Measurements from ENCODE around the gene CTTNBP2NL.

The CTTNBP2NL gene

DNA sequence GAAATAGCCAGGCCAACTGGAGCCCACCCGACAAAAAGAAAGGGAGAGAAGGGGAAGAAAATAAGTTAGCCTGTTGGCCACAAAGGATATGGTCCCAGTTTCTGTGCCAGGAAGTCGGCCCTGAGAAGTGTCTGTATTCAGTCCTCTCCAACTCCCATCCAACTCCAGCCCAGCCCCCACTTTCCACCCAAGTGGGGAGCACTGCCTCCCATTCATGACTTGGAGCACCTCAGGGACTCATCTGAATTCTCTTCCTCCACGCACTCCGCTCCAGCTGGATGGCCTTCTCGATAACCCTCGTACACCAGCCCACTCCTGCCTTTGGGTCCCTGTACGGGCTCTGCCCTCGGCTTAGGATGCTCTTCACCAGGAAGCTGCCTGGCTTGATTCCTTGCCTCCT is 110.7 kb downstream of the CTTNBP2NL start:
- DNase-seq (ENCODE audit: low read depth in 2 of 2): no peak

- DNase-seq (ENCODE audit: low read depth in 2 of 2): no peak
These were observed 111.3 kb downstream of the CTTNBP2NL start for GRCh38 chr1:112507336-112507735.

GRCh38 chr1:112507921-112508277 is 111.9 kb downstream of the CTTNBP2NL start:
- DNase-seq (ENCODE audit: low read depth in 2 of 2): no peak

- DNase-seq (ENCODE audit: low read depth in 2 of 2): no peak
These were observed 112.4 kb downstream of the CTTNBP2NL start, which contains the start of gene WNT2B for GRCh38 chr1:112508278-112509004. Gene WNT2B (plus strand): TSS chr1:112508965. CDS start chr1:112509263, 298 bp downstream.

DNA sequence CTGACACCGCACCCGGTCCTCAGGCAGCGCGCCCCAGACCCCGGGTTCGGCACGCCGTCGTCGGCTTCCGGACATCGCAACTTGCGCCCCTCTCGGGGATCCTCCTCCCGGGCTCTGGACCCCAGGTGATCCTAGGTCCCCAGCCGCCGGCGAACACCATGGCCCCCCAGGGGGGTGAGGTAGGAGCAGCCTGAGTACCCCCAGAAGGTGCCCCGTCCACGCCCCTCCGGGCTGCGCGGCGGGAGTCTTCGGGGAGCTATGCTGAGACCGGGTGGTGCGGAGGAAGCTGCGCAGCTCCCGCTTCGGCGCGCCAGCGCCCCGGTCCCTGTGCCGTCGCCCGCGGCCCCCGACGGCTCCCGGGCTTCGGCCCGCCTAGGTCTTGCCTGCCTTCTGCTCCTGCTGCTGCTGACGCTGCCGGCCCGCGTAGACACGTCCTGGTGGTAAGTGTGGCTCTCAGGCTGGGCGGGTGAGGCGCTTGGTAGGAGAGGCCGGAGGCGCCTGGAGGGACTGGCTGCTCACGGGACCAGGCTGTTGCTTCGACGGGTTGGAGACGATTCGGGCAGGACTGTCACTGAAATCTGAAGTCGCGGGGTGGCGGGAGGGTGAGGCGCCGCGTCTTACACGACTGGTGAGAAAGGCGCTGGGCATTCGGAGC is 113.1 kb downstream of the CTTNBP2NL start:
- no peak for DNase-seq (ENCODE audit: low read depth in 2 of 2)

DNA sequence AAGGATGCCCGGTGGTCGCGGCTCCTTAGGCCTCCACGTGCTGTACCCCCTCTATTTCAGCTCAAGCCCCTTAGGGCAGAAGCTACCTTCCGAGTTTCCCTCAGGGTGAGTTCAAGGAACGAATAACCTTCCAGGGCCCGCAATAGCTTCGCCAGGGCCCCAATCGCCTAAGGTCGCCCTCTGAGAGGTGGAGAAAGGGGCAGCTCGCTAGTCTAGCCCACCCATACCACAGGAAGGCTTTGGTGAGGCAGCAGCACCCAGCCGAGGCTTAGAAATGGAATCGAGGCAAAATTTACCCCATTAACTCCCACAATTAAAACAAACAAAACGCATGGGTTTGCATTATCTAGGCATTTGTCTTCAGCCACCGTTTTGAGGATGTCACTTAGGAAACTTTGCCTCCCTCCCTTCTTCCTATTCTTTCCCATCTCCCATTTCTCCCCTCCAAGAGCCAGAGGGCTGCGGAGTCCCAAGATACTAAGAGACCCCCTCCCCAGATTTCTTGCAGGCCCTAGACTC is 113.7 kb downstream of the CTTNBP2NL start:
- no peak for DNase-seq (ENCODE audit: low read depth in 2 of 2)

DNA sequence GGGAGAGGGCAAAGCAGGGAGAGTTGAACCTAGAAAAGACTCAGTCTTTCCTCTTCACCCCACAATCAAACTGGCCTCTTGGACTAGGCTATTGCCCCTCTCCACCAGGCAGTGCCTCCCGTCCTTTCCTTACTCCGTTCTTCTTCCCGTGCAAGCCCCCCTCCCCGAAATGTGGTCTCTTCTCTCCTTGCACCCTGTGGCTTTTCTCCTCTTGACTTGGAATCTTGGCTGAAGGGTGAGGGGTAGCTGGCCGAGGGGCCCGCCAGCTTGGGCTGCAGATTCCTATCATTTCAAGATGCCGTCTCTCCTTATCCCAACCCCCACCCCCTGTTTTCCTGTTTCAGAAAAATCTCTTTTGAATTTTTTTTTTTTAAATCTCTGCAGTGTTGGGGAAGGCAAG is 114.3 kb downstream of the CTTNBP2NL start:
- no peak for DNase-seq (ENCODE audit: low read depth in 2 of 2)

Measured in stimulated activated CD4-positive, alpha-beta T cell treated with anti-CD3 and anti-CD28 coated beads, Interleukin-1b, Interleukin-23, amount 100 ng/mL, for 1 hour (primary cell).